Renal pelvis (tissue), 4 donors: ENCODE measurements around the gene RALB. TPM values are rescaled to one million over a fixed set of nuclear protein-coding genes. Genes with fewer than 3 reads are reported as not detected.
A peak's percentile ranks its signal among the peaks of the same experiment; 100 is the strongest.

Source experiments
- DNase-seq: peaks from one replicate; pipeline ENCODE4 v3.0.0-alpha.2; 2013
- polyA plus RNA-seq, 3 donors: library from polyadenylated mRNA; unstranded; fragments of 120-200 nt; gene quantifications; one replicate each; pipeline ENCODE4 v1.2.1, GENCODE V29; 2013; ENCODE audit not compliant: insufficient read length in 3 of 3

Gene RALB
- polyA plus RNA-seq, 3 donors = 67.3 to 82.4 (median 78.0) TPM

- DNase-seq = no peak
These were observed 13.7 kb upstream of the RALB start for GRCh38 chr2:120238728-120239487.

GRCh38 chr2:120239488-120240287 lies 13.0 kb upstream of the RALB start:
- no peak for DNase-seq

GRCh38 chr2:120240901-120241429 lies 11.7 kb upstream of the RALB start:
- DNase-seq = no peak

GRCh38 chr2:120241684-120242083 lies 11.0 kb upstream of the RALB start:
- DNase-seq = no peak

- no peak for DNase-seq
These were observed 9.4 kb upstream of the RALB start for GRCh38 chr2:120243211-120243610.

- no peak for DNase-seq
These were observed 8.6 kb upstream of the RALB start for GRCh38 chr2:120243875-120244553.

- no peak for DNase-seq
These were observed 7.8 kb upstream of the RALB start for GRCh38 chr2:120244656-120245519.

GRCh38 chr2:120245520-120246332 lies 6.9 kb upstream of the RALB start:
- DNase-seq = peak; percentile 77

GRCh38 chr2:120246546-120247300 lies 5.9 kb upstream of the RALB start:
- no peak for DNase-seq

GRCh38 chr2:120247851-120248250 lies 4.8 kb upstream of the RALB start:
- DNase-seq = no peak

GRCh38 chr2:120250640-120251039 lies 2.0 kb upstream of the RALB start:
- DNase-seq = no peak

GRCh38 chr2:120251078-120251477 lies 1.6 kb upstream of the RALB start:
- no peak for DNase-seq

GRCh38 chr2:120251880-120252224 lies 800 bp upstream of the RALB start:
- DNase-seq = no peak

GRCh38 chr2:120253021-120253882 lies 600 bp downstream of the RALB start:
- DNase-seq = peak; percentile 77

- no peak for DNase-seq
These were observed 1.5 kb downstream of the RALB start for GRCh38 chr2:120254178-120254577.

GRCh38 chr2:120255071-120255470 lies 2.4 kb downstream of the RALB start:
- DNase-seq = no peak

- DNase-seq = no peak
These were observed 3.5 kb downstream of the RALB start for GRCh38 chr2:120255986-120256650.

GRCh38 chr2:120256651-120257000 lies 4.0 kb downstream of the RALB start:
- no peak for DNase-seq
